ENCODE measurements around the gene PCDH9.

GRCh38 chr13:66887088-66887487 lies 343.0 kb downstream of the PCDH9 start:
- TF ChIP-seq EZH2 (IDR thresholded peaks at IDR 0.05; ENCODE audit: low read depth, unreplicated experiment) = no peak
- no peak for TF ChIP-seq POLR2AphosphoS5 (IDR thresholded peaks at IDR 0.05; ENCODE audit: low read depth)
- no peak for TF ChIP-seq CTCF (conservative IDR thresholded peaks at IDR 0.05; ENCODE audit: low read depth in 2 of 2)

All from GM23338 (cell line).